Caki2 (cell line): ENCODE results near the gene SFMBT2. TPM values are rescaled to one million over a fixed set of nuclear protein-coding genes. Genes with fewer than 3 reads are reported as not detected.

ENCODE experiments used
- DNase-seq: peaks from one replicate; pipeline ENCODE4 v3.0.0-alpha.2; 2015; ENCODE audit warnings: low read depth
- in situ Hi-C: cut with HindIII; loops from 2 replicates; pipeline ENCODE4 v1.10.0; 2016; ENCODE audit warnings: low sequenced_read_pairs, low pct_unique_long_range_greater_than_20kb, mixed read lengths
- total RNA-seq: library from RNA; depleted of rRNA; stranded (reverse); fragments of >200 nt; shearing (Covaris generic); gene quantifications from 2 replicates; pipeline ENCODE4 v1.2.3, GENCODE V29; 2014; ENCODE audit warnings: low replicate concordance; rRNA removed

SFMBT2 gene
- total RNA-seq, result 0.24 and 8.1 TPM in 2 replicates

DNA sequence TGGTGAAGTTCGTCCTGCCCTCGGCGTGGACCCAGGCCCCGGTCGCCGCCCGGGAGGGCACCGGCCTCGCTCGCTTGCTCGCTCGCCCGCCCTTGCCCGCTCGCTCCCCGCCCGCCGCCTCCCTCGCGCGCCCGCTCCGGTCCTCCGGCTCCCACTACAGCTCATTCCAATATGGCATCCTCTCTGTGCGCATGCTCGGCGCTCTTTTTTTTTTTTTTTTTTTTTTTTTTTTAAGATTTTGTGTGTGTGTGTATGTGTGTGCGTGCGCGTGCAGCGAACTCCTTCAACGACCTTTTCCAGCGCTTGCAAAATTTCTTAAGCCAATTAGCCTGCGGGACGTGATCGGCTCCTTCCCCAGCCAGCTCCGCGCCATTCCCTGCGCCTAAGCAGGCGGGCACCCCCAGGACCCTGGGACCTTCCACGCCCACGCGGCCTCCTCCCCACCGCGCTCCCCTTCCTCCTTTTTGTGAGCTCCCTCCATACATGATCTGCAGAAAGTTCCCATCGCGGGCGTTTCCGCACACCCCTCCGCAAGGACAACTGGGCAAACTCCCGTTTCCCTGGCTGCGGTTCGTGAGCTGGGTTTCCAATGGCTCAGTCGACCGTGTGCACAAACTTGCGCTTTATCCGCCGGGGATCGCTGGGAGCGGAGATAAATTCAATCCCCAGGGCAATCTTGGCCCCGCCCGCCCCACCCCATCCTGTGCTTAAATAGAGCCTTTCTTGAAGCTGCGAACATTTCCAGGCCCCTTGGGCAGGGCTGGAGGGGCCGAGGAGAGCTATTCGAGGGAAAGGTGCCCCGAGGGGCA is at the start of gene SFMBT2:
Gene SFMBT2 (minus strand): TSS at position 173 of the 809 bp plus-strand sequence. CDS start 29,136 bp downstream, outside the sequence.
- peak; percentile 82 for DNase-seq
- in situ Hi-C loops, result no loop called here

GRCh38 chr10:7460006-7460405 is 49.2 kb upstream of the SFMBT2 start:
- in situ Hi-C loops, result no loop called here
- DNase-seq, result no peak

DNA sequence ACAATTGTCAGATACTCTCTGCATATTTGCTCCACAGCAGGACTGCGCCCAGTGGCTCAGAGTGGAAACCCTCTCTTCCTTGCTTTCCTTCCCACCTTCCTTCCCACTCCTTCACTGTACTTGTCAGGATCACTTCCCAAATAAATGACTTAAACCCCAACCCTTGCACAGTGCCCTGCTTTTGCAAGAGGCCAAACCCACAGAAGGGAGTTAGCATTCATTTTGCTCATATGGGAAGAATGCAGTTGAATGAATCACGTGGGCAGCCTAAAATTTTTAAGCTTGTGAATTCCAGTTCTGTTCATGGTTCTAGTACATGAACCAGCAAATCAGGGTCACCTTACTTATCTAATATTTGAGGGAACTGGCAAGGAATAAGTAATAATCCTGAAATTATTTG is 47.7 kb upstream of the SFMBT2 start:
- DNase-seq, result no peak

DNA sequence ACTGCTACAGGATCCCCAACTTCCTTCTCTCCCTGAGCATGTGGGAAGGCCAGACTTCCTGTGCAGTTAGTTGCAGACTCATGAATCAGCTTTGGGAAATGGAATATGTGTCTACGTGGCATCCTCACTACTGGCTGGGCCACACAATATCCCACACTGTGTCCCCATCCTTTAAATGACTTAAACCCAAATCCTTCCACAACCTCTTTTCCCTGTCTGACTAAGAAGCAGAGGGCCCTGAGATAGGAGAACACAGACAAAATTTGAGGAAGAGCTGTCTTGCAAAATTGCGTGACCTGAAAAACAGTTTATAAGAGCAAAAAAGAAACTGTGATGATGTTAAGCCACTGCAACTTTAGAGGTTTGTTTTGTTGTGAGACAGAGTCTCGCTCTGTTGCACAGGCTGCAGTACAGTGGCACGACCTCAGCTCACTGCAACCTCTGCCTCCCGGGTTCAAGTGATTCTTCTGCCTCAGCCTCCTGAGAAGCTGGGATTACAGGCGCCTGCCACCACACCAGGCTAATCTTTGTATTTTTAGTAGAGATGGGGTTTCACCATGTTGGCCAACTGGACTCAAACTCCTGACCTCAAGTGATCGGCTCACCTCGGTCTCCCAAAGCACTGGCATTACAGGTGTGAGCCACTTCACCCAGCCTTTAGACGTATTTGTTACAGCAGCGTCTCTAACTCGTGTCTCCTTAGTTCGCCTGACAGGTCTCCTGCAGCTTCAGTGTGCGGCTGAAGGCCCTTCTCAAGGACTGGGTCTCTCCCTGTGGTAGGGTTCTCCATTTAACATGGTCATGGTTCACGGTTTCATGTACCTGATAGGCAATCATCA is 46.9 kb upstream of the SFMBT2 start:
- in situ Hi-C loops, result no loop called here

More for the DNA sequence above, 47.7 kb upstream of the SFMBT2 start:
- in situ Hi-C loops, result no loop called here

DNA sequence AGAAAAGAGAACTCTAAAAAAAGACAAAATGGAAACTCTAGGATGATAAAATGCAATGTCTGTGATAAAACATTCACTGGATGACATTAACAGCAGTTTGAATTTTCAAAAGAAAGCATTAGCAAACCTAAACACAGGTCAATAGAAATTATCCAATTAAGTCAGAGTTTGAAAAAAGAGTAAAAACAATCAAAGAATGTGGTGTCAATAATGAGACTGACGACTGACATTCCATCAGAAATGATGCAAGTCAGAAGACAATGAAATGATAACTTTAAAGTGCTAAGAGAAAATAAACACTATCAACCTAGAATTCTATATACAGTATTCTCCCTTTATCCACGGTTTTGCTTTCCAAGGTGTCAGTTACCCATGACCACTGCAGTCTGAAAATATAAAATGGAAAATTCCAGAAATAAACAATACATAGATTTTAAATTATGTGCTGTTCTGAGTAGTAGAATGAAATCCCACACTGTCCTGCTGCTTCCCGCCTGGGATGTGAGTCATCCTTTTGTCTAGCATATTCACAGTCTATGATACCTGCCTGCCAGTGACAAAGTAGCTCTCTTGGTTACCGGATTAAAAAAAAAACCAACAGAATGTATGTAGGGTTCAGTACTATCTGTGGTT is 38.3 kb upstream of the SFMBT2 start:
- DNase-seq, result no peak
- in situ Hi-C loops, result no loop called here

More for the DNA sequence above, 46.9 kb upstream of the SFMBT2 start:
- no peak for DNase-seq

- in situ Hi-C loops, result no loop called here
- no peak for DNase-seq
Observed at GRCh38 chr10:7445474-7446185, 34.8 kb upstream of the SFMBT2 start.

- in situ Hi-C loops, result no loop called here
Observed at GRCh38 chr10:7444551-7445121, 33.8 kb upstream of the SFMBT2 start.

DNA sequence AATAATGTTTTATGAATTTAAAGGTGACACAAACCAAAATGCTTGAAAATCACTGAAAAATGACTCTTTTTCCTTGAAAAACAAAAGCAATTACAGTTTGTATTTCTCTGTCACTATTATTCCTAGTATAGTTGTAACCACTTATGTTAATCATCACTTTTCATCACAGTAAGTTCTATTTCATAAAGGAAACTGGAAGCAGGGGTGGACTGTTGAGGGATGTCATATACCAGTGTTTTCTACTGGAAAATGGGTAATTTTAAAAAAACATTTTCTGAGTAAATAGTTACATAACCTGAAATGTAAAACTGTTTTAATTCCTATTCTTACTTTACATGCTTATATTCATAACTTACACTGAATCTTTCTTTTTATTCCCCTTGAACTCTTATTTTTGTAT is 32.2 kb upstream of the SFMBT2 start:
- no peak for DNase-seq
- in situ Hi-C loops, result no loop called here

More at GRCh38 chr10:7444551-7445121, 33.8 kb upstream of the SFMBT2 start:
- no peak for DNase-seq

GRCh38 chr10:7441403-7442147 is 30.7 kb upstream of the SFMBT2 start:
- in situ Hi-C loops, result no loop called here
- no peak for DNase-seq

- in situ Hi-C loops, result no loop called here
- DNase-seq, result no peak
Observed at GRCh38 chr10:7439696-7440095, 28.9 kb upstream of the SFMBT2 start.

DNA sequence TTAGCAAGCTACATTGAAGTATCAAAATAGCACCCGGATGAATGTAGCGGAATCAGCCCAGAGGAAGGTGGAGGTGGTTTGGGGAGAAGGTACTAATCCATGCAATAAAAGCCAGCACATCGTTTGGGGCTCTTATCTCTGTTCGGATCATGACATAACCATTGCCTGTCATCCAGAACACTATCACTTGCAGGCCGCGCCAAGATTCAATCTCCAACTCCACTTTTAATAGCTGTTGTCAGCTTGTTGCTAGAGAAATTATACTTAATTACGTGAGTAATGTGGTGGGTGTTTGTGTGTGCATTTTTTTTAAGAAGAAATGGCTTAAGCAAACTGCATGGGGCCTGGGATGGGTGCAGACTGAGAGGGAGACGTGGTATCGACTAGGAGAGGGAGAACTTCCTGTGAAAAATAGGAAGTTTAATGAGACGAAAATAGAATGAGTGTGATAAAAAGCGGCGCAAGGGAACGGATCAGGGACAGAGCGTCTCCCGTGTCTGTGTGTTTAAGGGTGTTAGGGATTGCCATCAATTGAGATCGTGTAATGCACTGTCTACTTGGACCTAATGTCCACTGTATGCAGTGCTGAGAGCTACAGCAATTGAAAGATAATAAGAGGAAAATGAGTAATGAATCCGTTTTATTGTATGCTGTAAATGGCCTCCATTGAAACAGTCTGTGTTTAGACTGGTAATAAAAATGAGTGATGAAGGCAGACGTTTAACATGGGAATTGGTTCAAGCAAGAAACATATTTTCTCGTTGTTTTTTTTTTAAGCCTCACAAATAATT is 27.6 kb upstream of the SFMBT2 start:
- DNase-seq, result no peak
- in situ Hi-C loops, result no loop called here

DNA sequence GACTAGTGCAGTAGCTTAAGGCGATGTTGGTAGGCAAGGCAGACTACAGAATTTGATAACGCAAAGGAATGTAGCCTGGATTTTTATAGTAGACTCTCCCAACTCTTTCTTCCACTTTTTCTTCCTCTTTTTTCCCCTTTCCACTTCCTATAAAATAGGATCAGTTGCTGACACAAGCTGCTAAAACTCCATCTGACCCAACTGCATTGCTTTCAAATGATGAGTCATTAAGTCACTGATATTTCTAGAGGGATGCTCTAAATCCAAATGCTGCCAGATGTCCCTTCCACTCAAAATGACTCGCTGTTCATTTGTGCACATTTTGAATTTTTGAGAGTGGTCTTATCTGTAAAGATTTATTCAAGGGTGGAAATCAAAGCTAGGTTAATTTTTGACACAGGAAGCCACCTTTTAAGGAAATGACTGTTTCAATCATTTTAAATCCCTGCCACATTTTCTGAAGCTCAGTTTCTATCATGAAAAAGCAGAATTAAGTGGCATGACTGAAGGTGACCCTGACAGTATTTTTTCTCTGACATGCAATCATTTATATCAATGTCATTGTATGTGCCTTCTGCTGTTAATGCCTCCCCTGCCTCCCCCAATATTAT is 25.8 kb upstream of the SFMBT2 start:
- no peak for DNase-seq
- in situ Hi-C loops, result no loop called here

DNA sequence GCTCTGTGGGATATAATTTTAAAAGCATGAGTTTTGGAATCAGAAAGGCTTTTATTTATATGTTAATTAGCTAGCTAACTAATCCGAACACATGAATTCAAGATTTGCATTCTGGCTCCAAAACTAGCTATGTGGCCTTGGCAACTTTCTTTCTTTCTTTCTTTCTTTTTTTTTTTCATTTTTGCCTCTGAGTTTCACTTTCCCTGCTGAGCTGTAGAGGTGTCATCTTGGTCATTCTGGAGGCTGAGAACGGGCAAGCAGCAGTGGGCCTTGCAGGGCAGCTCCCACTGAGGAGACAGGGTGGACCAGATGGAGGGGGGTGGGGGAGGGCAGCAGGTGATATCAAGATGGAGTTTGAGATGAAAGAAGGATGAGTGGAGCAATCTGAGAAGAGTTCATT is 24.8 kb upstream of the SFMBT2 start:
- in situ Hi-C loops, result no loop called here
- no peak for DNase-seq

DNA sequence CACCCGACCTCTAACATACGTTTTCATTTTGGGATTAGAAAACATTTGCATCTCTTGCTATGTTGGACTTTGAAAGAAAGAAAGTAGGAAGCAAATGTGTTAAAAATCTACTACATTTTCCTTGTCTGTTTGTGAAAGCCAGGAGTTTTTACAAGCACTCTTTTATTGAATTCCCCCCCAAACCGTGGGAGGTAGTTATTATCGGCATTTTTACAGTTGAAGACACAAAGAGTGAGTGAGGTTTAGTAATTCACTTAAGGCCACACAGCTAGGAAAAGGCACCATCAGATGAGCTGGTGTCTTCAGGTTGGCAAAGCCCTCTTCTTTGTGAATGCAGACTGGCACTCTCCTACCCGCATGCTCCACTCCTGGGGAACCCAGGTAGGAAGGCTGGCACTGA is 23.5 kb upstream of the SFMBT2 start:
- in situ Hi-C loops, result no loop called here
- DNase-seq, result no peak

DNA sequence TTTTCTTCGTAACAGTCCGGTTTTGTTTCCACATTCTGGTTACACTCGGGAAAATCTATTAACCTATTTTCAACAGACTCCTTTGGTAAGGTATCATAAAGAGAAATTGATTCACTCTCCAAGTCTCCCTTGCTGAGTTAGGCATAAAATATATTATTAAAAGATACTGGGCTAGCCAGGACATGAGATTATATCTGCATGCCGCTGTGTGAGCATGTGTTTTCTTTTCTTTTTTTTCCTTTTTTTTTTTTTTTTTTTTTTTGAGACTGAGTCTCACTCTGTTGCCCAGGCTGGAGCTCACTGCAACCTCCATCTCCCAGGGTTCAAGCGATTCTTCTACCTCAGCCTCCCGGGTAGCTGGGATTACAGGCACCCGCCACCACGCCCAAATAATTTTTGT is 23.0 kb upstream of the SFMBT2 start:
- DNase-seq, result no peak
- in situ Hi-C loops, result no loop called here
